ENCODE data around the gene PGK1. TPM values are rescaled to one million over a fixed set of nuclear protein-coding genes. Genes with fewer than 3 reads are reported as not detected.
A peak's percentile ranks its signal among the peaks of the same experiment; 100 is the strongest.
"Not testable (repeated sequence)": the region's sequence is repeated elsewhere in the genome, so short reads cannot be mapped to it uniquely, and the experiment has no call there.

The PGK1 gene
- total RNA-seq, 1 donor from 2014 or later: 606 TPM

DNA sequence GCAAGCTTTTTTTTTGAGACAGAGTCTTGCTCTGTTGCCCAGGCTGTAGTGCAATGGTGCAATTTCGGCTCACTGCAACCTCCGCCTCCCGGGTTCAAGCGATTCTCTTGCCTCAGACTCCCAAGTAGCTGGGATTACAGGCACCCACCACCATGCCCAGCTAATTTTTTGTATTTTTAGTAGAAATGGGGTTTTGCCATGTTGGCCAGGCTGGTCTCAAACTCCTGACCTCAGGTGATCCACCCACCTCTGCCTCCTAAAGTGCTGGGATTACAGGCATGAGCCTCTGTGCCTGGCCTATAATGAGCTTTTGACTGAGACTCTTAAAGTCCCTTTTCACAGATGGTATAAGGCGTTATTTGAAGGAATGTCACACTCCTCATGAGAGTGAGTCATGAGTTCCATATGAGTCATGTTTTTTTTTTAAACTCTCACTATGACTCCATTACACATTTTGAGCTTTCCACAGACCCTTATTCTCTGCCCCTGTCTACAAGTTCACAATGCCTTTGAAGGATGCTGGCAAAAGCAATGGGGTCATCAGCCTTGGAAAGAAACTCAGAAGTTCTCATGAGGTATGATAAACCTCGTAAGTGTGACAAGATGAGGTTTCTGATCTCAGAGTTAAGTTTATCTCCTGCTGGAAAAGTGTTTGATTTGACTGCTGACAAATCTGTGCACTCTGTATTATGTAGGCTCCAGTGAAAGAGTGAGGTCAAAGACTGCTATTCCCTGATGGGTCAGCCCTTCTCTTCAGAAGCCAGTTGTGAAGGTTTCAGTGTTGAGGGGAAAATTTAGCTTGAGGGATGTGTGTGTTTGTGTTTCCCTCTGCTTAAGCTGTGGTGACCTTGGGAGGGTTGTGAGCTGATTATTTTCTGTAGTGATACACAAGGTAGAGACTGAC lies 39.1 kb upstream of the PGK1 start:
- not testable (repeated sequence) for H2AFZ ChIP-seq (ENCODE audit: low read depth, low read length); H3K9me3 ChIP-seq (ENCODE audit: insufficient read depth, low read depth, low read length); H3K4me3 ChIP-seq (ENCODE audit: insufficient read depth, low read depth, low read length); H3K36me3 ChIP-seq (ENCODE audit: insufficient read depth, low read length); H3K9me3 Mint-ChIP-seq (ENCODE audit: unreplicated experiment); H3K4me3 Mint-ChIP-seq (ENCODE audit: unreplicated experiment); H3K79me2 ChIP-seq (ENCODE audit: insufficient read depth, low read length); H3K36me3 Mint-ChIP-seq (ENCODE audit: low read depth, unreplicated experiment); H3K27me3 ChIP-seq (ENCODE audit: insufficient read depth, low read length); H3K4me1 Mint-ChIP-seq (ENCODE audit: low read depth, unreplicated experiment); H3K27me3 Mint-ChIP-seq (ENCODE audit: low read depth, unreplicated experiment); H4K20me1 ChIP-seq (ENCODE audit: insufficient read depth, low read length); H3K4me1 ChIP-seq (ENCODE audit: insufficient read depth, low read length)
- peak overlapping the region; percentile 37 for H3K4me2 ChIP-seq (ENCODE audit: low read length)
- H3K27ac Mint-ChIP-seq (ENCODE audit: unreplicated experiment): peak overlapping the region; percentile 69
- peak overlapping the region; percentile 52 for H3K9ac ChIP-seq (ENCODE audit: low read length)
- FAIRE-seq (peak; percentile 91), DNase-seq (ENCODE audit: low read depth) (peak; percentile 76)
- H3K27ac ChIP-seq (ENCODE audit: low read depth, low read length): peak overlapping the region; percentile 77

DNA sequence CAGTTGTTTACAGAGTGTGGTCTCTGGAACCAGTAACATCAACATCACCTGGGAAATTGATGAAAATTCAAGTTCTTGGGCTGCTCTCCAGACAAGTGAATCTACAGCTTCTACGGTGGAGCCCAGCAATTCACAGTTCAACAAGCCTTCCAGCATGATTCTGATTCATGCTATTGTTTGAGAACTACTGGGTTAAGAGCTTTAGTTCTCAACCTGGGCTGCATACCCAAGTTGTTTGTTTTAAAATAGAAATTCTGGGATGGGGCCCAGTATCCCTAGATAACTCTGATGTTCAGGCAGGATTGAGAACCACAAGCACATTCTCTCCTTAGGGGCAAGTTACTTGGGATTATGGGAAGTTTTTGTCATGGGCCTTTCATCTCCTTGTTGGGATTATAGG lies 37.9 kb upstream of the PGK1 start:
- no peak overlapping the region for H3K27ac Mint-ChIP-seq (ENCODE audit: unreplicated experiment)
- H3K27me3 Mint-ChIP-seq (ENCODE audit: low read depth, unreplicated experiment): peaks cover 3% of the 10 kb centered on the region
- peak; percentile 87 for FAIRE-seq

DNA sequence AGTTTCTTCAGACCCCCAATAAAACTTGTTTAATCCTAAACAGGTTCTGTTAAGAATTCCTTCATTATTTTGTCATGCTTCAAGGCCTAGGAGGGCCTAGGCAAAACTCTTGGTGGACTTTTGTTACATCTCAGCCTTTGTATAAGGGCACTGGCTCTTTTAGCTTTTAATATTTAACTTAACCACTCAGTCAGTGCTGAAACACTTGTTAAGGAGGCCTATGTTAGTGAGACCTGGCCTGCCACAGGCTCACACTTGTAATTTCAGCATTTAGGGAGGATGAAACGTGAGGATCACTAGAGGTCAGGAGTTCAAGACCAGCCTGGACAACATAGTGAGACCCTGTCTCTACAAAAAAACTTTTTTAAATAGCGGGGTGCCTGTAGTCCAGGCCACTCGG lies 32.7 kb upstream of the PGK1 start:
- no peaks in the 10 kb centered on the region for H3K36me3 ChIP-seq (ENCODE audit: insufficient read depth, low read length)
- no peaks in the 10 kb centered on the region for H3K79me2 ChIP-seq (ENCODE audit: insufficient read depth, low read length)
- H4K20me1 ChIP-seq (ENCODE audit: insufficient read depth, low read length): no peaks in the 10 kb centered on the region
- no peaks in the 10 kb centered on the region for H3K27me3 Mint-ChIP-seq (ENCODE audit: low read depth, unreplicated experiment)
- no peak overlapping the region for H3K4me2 ChIP-seq (ENCODE audit: low read length)
- no peak overlapping the region for H2AFZ ChIP-seq (ENCODE audit: low read depth, low read length)
- TF ChIP-seq, protein P1, sequence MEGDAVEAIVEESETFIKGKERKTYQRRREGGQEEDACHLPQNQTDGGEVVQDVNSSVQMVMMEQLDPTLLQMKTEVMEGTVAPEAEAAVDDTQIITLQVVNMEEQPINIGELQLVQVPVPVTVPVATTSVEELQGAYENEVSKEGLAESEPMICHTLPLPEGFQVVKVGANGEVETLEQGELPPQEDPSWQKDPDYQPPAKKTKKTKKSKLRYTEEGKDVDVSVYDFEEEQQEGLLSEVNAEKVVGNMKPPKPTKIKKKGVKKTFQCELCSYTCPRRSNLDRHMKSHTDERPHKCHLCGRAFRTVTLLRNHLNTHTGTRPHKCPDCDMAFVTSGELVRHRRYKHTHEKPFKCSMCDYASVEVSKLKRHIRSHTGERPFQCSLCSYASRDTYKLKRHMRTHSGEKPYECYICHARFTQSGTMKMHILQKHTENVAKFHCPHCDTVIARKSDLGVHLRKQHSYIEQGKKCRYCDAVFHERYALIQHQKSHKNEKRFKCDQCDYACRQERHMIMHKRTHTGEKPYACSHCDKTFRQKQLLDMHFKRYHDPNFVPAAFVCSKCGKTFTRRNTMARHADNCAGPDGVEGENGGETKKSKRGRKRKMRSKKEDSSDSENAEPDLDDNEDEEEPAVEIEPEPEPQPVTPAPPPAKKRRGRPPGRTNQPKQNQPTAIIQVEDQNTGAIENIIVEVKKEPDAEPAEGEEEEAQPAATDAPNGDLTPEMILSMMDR (IDR thresholded peaks at IDR 0.05; ENCODE audit: insufficient read depth, low read depth, low read length): no peak
- no peak for FAIRE-seq
- no peaks in the 10 kb centered on the region for H3K4me1 ChIP-seq (ENCODE audit: insufficient read depth, low read length)
- no peak for DNase-seq (ENCODE audit: low read depth)
- H3K9ac ChIP-seq (ENCODE audit: low read length): no peak overlapping the region
- H3K9me3 ChIP-seq (ENCODE audit: insufficient read depth, low read depth, low read length): no peaks in the 10 kb centered on the region
- H3K36me3 Mint-ChIP-seq (ENCODE audit: low read depth, unreplicated experiment): no peaks in the 10 kb centered on the region
- no peak overlapping the region for H3K27ac ChIP-seq (ENCODE audit: low read depth, low read length)
- H3K27me3 ChIP-seq (ENCODE audit: insufficient read depth, low read length): no peaks in the 10 kb centered on the region
- no peaks in the 10 kb centered on the region for H3K4me1 Mint-ChIP-seq (ENCODE audit: low read depth, unreplicated experiment)
- H3K27ac Mint-ChIP-seq (ENCODE audit: unreplicated experiment): no peak overlapping the region
- no peak overlapping the region for H3K4me3 ChIP-seq (ENCODE audit: insufficient read depth, low read depth, low read length)
- peaks cover 8% of the 10 kb centered on the region for H3K9me3 Mint-ChIP-seq (ENCODE audit: unreplicated experiment)
- no peak overlapping the region for H3K4me3 Mint-ChIP-seq (ENCODE audit: unreplicated experiment)

More for the DNA sequence above, 37.9 kb upstream of the PGK1 start:
- peak; percentile 59 for DNase-seq (ENCODE audit: low read depth)
- Histone ChIP-seq H3K9me3 (ENCODE audit: insufficient read depth, low read depth, low read length) (no peaks in the 10 kb centered on the region), H3K27ac (ENCODE audit: low read depth, low read length) (peak overlapping the region; percentile 33), H3K4me2 (ENCODE audit: low read length) (no peak overlapping the region), H4K20me1 (ENCODE audit: insufficient read depth, low read length) (no peaks in the 10 kb centered on the region), H3K4me3 (ENCODE audit: insufficient read depth, low read depth, low read length) (no peak overlapping the region), H3K79me2 (ENCODE audit: insufficient read depth, low read length) (no peaks in the 10 kb centered on the region), H3K4me1 (ENCODE audit: insufficient read depth, low read length) (peaks cover 8% of the 10 kb centered on the region), H3K36me3 (ENCODE audit: insufficient read depth, low read length) (no peaks in the 10 kb centered on the region), H3K27me3 (ENCODE audit: insufficient read depth, low read length) (no peaks in the 10 kb centered on the region), H2AFZ (ENCODE audit: low read depth, low read length) (no peak overlapping the region), H3K9ac (ENCODE audit: low read length) (no peak overlapping the region)
- Mint-ChIP-seq H3K9me3 (ENCODE audit: unreplicated experiment) (no peaks in the 10 kb centered on the region), H3K36me3 (ENCODE audit: low read depth, unreplicated experiment) (no peaks in the 10 kb centered on the region), H3K4me1 (ENCODE audit: low read depth, unreplicated experiment) (peaks cover 5% of the 10 kb centered on the region), H3K4me3 (ENCODE audit: unreplicated experiment) (no peak overlapping the region)
- no peak for TF ChIP-seq EZH2 (IDR thresholded peaks at IDR 0.05; ENCODE audit: insufficient read depth, low read length)
- TF ChIP-seq, protein P1 (IDR thresholded peaks at IDR 0.05; ENCODE audit: insufficient read depth, low read depth, low read length): no peak

DNA sequence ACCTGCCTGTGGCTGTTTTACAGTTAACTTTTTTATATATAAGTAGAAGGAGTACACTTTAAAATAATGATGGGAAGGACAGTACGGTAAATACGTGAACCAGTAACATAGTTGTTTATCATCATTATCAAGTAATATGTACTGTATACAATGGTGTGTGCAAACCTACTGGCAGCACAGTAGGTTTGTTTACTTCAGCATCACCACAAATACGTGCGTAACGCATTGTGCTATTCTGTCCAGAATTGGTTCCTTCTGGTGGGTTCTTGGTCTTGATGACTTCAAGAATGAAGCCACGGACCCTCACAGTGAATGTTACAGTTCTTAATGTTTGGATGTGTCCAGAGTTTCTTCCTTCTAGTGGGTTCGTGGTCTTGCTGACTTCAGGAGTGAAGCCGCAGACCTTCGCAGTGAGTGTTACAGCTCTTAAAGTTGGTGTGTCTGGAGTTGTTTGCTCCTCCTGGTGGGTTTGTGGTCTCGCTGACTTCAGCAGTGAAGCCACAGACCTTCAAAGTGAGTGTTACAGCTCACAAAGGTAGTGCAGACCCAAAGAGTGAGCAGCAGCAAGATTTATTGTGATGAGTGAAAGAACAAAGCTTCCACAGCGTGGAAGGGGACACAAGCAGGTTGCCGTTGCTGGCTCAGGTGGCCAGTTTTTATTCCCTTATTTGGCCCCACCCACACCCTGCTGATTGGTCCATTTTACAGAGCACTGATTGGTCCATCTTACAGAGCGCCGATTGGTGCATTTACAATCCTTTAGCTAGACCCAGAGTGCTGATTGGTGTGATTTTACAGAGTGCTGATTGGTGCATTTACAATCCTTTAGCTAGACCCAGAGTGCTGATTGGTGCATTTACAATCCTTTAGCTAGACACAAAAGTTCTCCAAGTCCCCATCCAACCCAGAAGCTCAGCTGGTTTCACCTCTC lies 30.6 kb upstream of the PGK1 start:
- H3K9me3 Mint-ChIP-seq (ENCODE audit: unreplicated experiment): peaks cover 12% of the 10 kb centered on the region
- peak; percentile 5 for FAIRE-seq
- H4K20me1 ChIP-seq (ENCODE audit: insufficient read depth, low read length): not testable (repeated sequence)

More for the DNA sequence above, 30.6 kb upstream of the PGK1 start:
- not testable (repeated sequence) for H3K4me2 ChIP-seq (ENCODE audit: low read length); H3K36me3 Mint-ChIP-seq (ENCODE audit: low read depth, unreplicated experiment); H3K9ac ChIP-seq (ENCODE audit: low read length); H3K27me3 ChIP-seq (ENCODE audit: insufficient read depth, low read length); H3K4me3 Mint-ChIP-seq (ENCODE audit: unreplicated experiment); H3K4me1 Mint-ChIP-seq (ENCODE audit: low read depth, unreplicated experiment); H3K79me2 ChIP-seq (ENCODE audit: insufficient read depth, low read length); DNase-seq (ENCODE audit: low read depth); H2AFZ ChIP-seq (ENCODE audit: low read depth, low read length); H3K4me3 ChIP-seq (ENCODE audit: insufficient read depth, low read depth, low read length); H3K27me3 Mint-ChIP-seq (ENCODE audit: low read depth, unreplicated experiment); H3K36me3 ChIP-seq (ENCODE audit: insufficient read depth, low read length); H3K9me3 ChIP-seq (ENCODE audit: insufficient read depth, low read depth, low read length); H3K27ac ChIP-seq (ENCODE audit: low read depth, low read length); H3K4me1 ChIP-seq (ENCODE audit: insufficient read depth, low read length); H3K27ac Mint-ChIP-seq (ENCODE audit: unreplicated experiment)
